HEK293 (cell line): ENCODE measurements around the gene CYRIA.

ENCODE experiments used
- CTCF ChIP-seq: fragments of 450-650 bp; formaldehyde crosslinking; IDR thresholded peaks from 2 replicates; pipeline ENCODE4 v1.5.1; 2016; ENCODE audit warnings: missing biosample characterization, missing genetic modification characterization
- REPIN1 ChIP-seq: fragments of 450-650 bp; formaldehyde crosslinking; IDR thresholded peaks from 2 replicates; pipeline ENCODE4 v1.5.1; 2017; ENCODE audit warnings: missing biosample characterization, missing genetic modification characterization, low read depth
- YY1 ChIP-seq: fragments of 450-650 bp; formaldehyde crosslinking; IDR thresholded peaks from 2 replicates; pipeline ENCODE4 v1.5.1; 2018; ENCODE audit warnings: missing biosample characterization, missing genetic modification characterization
- ZFP41 ChIP-seq: fragments of 450-650 bp; formaldehyde crosslinking; IDR thresholded peaks from 2 replicates; pipeline ENCODE4 v1.5.1; 2016; ENCODE audit warnings: missing biosample characterization, missing genetic modification characterization, borderline replicate concordance
- ZNF571 ChIP-seq: fragments of 450-650 bp; formaldehyde crosslinking; IDR thresholded peaks from 2 replicates; pipeline ENCODE4 v1.5.0; 2017; ENCODE audit warnings: missing biosample characterization, missing genetic modification characterization
- TF ChIP-seq, protein P1 (sequence below): fragments of 450-650 bp; formaldehyde crosslinking; IDR thresholded peaks from 2 replicates; pipeline ENCODE4 v1.5.1; 2016; ENCODE audit warnings: missing biosample characterization, missing genetic modification characterization

GRCh38 chr2:16653799-16654198 lies 11.8 kb downstream of the CYRIA start:
- TF ChIP-seq CTCF (no peak), ZNF571 (no peak), YY1 (tag by site-specific recombination) (no peak), ZFP41 (no peak), REPIN1 (tag by site-specific recombination) (no peak)
- TF ChIP-seq, protein P1, sequence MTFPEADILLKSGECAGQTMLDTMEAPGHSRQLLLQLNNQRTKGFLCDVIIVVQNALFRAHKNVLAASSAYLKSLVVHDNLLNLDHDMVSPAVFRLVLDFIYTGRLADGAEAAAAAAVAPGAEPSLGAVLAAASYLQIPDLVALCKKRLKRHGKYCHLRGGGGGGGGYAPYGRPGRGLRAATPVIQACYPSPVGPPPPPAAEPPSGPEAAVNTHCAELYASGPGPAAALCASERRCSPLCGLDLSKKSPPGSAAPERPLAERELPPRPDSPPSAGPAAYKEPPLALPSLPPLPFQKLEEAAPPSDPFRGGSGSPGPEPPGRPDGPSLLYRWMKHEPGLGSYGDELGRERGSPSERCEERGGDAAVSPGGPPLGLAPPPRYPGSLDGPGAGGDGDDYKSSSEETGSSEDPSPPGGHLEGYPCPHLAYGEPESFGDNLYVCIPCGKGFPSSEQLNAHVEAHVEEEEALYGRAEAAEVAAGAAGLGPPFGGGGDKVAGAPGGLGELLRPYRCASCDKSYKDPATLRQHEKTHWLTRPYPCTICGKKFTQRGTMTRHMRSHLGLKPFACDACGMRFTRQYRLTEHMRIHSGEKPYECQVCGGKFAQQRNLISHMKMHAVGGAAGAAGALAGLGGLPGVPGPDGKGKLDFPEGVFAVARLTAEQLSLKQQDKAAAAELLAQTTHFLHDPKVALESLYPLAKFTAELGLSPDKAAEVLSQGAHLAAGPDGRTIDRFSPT (tag by site-specific recombination): no peak
